Ishikawa (cell line): Measurements from ENCODE around the gene NT5E.

Experiments used
- CEBPB ChIP-seq: IDR thresholded peaks from 2 replicates; pipeline ENCODE4 v1.6.1; 2012
- CREB1 ChIP-seq: IDR thresholded peaks from 2 replicates; pipeline ENCODE4 v1.6.1; 2012; ENCODE audit warnings: low read depth
- MAX ChIP-seq: IDR thresholded peaks from 2 replicates; pipeline ENCODE4 v1.6.1; 2012
- REST ChIP-seq: IDR thresholded peaks from 2 replicates; pipeline ENCODE4 v1.6.1; 2012; ENCODE audit warnings: low read depth, mild to moderate bottlenecking
- TAF1 ChIP-seq: IDR thresholded peaks from 2 replicates; pipeline ENCODE4 v1.6.1; 2012; ENCODE audit warnings: low read depth, mild to moderate bottlenecking
- USF1 ChIP-seq: IDR thresholded peaks from 2 replicates; pipeline ENCODE4 v1.6.1; 2012
- YY1 ChIP-seq: IDR thresholded peaks from 2 replicates; pipeline ENCODE4 v1.6.1; 2012; ENCODE audit warnings: low read depth

GRCh38 chr6:85422996-85423395 is 26.9 kb upstream of the NT5E start:
- TF ChIP-seq CREB1 (no peak), YY1 (no peak), CEBPB (no peak), TAF1 (no peak), MAX (no peak), USF1 (no peak), REST (no peak)
